HG02642 (cell line): Measurements from ENCODE around the gene DYDC1.
A peak's percentile ranks its signal among the peaks of the same experiment; 100 is the strongest.
"Not testable (repeated sequence)": the region's sequence is repeated elsewhere in the genome, so short reads cannot be mapped to it uniquely, and the experiment has no call there.

Source experiments
- ATAC-seq: cut with Tn5 transposase; IDR thresholded peaks from one replicate; pipeline ENCODE4 v1.9.1; 2021; ENCODE audit warnings: mild to moderate bottlenecking; ENCODE audit not compliant: unreplicated experiment, poor library complexity

Gene DYDC1

GRCh38 chr10:80356563-80356988 lies at the start of gene DYDC1, which contains the start of gene DYDC2:
Gene DYDC1 (minus strand): TSS chr10:80356755. CDS start chr10:80352601, 4,154 bp downstream.
Gene DYDC2 (plus strand): TSS chr10:80356781. CDS start chr10:80362444, 5,663 bp downstream.
- peak; percentile 88 for ATAC-seq

DNA sequence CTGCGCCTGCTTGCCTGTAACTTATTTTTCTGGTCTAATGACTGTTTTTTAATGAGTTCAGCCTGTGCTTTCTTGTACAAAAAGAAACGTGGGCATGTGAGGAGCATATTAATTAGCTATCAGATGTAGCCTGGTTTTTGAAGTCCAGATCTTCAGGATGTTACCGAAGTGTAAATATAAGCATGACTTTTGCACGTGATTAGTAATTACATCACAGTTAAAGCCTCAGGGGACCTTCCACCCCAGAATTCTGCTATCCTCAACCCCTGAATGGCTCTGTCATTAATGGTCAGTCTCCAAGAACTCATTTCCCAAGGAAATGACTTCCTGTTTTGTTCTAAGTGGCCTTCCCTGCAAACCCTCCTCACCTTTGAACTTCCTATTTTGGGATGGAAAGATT lies 49.6 kb upstream of the DYDC1 start:
- ATAC-seq: no peak

DNA sequence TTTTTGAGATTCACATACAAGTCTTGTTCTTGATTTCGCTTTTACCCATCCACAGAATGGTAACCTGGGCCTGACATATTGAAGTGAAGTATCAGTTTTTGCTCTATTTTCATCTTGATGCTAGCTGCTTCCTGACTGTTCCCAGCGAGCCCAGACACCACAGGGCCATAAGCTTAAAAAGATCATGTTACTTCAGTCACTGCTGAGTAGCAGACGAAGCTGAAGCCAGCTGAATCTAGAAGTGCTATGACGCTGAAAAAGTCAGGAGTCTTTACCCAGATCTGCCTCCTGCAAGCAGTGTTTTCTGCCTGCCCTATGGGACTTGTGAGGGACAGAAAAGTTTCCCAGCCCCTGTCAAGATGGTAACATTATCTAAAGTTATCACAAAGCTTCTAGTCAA lies 49.1 kb upstream of the DYDC1 start:
- no peak for ATAC-seq

DNA sequence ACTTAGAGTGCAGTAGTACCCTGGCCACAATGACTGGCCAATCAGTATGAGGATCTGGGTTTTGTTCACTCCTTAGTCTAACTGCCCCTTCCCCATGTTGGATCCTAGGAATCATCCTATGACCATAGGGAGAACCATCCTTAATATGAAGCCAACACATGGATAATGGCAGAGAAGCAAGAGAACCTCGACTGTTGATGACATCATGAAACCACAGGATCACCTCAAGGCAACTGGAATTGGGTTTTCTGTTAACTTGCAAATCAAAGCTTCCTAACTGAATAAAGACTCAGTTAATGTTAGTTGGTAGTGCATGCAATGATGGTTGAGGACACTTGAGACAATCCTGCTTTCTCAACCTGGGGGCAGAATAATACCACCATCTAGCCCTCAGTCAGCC lies 48.5 kb upstream of the DYDC1 start:
- no peak for ATAC-seq

GRCh38 chr10:80400136-80400804 lies 43.7 kb upstream of the DYDC1 start:
- ATAC-seq: no peak

- no peak for ATAC-seq
Measured at GRCh38 chr10:80397014-80397413, 40.5 kb upstream of the DYDC1 start.

DNA sequence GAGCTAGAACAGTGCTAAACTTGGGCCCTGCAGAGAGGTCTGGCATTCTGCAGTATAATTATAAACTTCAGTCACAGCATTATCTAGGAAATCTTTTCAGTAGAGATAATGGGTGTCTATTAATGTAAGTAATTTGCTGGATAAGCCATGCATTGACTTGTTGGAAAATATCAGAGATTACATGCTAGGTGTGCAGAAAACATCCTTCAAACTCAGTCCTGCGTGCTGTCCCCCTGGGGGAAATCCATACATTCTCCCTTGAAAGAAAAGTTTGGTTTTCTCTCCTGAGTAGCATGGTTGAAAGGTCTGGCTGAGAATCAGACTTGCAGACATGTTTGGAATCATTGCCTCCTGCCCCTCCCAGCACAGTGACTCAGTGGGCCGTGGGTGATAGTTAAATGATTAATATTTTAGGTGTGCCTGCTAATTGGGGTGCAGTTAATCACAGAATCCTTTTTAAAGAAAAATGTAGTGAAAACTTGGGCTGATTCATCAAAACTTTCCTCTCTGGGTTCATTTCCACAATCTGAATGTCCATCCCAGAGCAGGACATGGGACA lies 37.9 kb upstream of the DYDC1 start:
- no peak for ATAC-seq

GRCh38 chr10:80392250-80392649 lies 35.7 kb upstream of the DYDC1 start:
- no peak for ATAC-seq

GRCh38 chr10:80390740-80391139 lies 34.2 kb upstream of the DYDC1 start:
- ATAC-seq: no peak

GRCh38 chr10:80382989-80383388 lies 26.4 kb upstream of the DYDC1 start:
- peak; percentile 62 for ATAC-seq

GRCh38 chr10:80380185-80380584 lies 23.6 kb upstream of the DYDC1 start:
- ATAC-seq: no peak

DNA sequence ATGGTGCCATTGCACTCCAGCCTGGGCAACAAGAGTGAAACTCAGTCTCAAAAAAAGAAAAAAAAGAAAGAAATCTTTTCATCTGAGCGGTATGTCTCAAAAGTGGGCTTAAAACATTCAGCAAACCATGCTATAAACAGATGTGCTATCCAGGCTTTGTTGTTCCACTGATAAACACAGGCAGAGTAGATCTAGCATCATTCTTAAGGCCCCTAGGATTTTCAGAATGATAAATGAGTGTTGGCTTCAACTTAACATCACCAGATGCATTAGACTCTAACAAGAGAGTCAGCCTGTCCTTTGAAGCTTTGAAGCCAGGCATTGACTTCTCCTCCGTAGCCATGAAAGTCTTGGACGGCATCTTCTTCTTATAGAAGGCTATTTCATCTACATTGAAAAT lies 23.1 kb upstream of the DYDC1 start:
- ATAC-seq: no peak

GRCh38 chr10:80373502-80373901 lies 16.9 kb upstream of the DYDC1 start:
- ATAC-seq: no peak

DNA sequence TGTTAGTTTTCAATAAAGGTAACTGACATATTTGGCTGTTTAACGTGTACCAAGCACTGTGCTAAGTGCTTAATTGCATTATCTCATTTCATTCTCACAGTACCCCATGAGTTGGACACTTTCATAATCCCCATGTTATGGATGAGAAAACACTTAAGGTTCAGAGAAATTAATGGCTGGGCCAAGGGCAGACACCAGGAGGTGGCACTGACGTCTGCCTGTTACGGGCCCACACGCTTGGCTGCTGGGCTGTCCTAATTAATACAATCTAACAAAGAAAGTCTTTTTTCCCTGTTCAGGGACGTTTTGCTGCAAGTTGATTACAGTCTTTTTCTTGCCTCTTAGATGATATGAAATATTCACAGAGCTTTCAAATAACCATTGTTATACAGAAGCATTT lies 16.1 kb upstream of the DYDC1 start:
- ATAC-seq: no peak

DNA sequence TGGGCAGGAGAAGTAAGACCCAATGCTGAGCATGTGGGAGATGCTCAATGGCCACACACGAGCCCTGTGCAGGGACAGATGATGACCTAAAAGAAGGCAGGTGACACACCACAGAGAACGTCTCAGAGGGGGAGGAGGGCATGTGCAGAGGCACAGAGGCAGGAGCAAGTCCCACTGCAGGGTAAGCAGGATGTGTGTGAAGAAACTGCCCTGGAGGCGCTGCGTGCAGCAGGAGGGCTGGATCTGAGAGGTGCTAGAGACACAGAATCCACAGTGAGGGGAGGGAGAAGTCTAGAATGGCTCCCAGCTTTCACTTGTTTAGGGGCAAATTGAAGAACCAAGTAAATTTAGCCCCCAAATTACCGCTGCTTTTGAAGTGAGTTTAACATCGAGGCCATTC lies 14.9 kb upstream of the DYDC1 start:
- no peak for ATAC-seq

- no peak for ATAC-seq
Measured at GRCh38 chr10:80365510-80365909, 9.0 kb upstream of the DYDC1 start.

DNA sequence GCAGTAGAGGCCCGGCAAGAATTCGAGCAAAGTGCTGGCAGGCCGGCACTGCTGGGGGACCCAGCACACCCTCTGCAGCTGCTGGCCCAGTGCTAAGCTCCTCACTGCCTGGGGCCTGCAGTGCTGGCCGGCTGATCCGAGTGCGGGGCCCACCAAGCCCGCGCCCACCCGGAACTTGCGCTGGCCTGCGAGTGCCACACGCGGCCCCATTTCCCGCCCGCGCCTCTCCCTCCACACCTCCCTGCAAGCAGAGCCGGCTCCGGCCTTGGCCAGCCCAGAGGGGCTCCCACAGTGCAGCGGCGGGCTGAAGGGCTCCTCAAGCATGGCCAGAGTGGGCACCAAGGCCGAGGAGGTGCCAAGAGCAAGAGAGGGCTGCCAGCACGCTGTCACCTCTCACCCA lies 3.1 kb upstream of the DYDC1 start:
- ATAC-seq: no peak

- not testable (repeated sequence) for ATAC-seq
Measured at GRCh38 chr10:80358925-80359324, 2.4 kb upstream of the DYDC1 start.

- ATAC-seq: no peak
Measured at GRCh38 chr10:80357851-80358125, 1.2 kb upstream of the DYDC1 start.

DNA sequence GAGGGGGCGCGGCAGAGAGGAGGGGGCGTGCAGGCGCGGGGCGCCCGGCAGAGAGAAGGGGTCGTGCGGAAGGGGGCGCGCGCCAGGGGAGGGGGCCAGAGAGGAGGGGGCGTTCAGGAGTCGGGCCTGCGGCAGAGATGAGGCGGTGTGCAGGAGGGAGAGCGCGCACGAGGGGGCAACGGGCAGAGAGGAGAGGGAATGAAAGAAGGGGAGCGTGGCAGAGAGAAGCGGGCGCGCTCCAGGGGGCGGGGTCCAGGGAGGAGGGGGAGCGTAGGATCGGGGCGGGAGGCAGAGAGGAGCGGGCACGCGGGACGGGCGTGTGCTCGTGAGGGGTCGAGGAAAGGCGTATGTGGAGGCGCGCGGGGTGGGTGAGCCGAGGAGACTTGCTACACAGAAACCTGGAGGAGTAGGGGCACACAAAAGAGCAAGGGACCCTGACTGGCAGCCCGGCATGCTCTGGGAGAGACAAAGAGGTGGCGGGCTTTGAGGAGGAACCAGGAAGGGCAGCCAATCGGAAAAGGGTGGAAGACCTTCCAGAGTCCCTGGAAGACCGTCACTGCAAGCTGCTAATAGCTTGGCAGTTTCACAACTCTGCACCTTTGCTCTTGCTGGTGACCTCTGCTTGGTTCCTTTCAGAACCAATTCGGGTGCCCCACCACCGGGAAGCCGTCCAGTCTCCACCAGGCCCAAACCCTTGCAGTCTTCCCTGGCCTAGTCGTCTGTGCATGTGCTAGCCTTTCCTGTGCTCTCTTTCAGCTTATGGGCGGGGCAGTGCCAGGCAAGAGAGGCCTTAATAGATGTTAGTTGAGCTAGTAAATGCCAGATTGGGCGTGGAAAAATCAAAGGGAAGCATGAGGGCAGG lies 665 bp upstream of the DYDC1 start:
- ATAC-seq: no peak

DNA sequence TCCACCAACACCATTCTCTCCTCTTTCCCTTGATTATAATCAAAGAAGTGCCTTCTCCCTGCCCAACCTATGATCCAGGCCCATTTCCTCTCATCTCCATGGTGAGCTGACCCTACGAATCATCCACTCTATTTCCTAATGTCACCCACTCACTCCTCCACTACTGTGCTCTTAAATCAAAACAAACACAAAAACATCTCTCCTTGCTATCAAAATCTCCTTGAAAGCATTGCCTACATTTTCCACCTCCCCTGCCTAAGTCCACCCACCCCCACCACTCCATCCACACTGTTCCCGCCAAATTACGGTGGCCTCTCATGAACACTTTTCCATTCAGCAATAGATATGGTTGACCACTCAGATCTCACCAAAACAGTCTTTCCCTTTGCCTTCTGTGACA lies 5.3 kb downstream of the DYDC1 start:
- no peak for ATAC-seq

GRCh38 chr10:80350251-80350650 lies 6.3 kb downstream of the DYDC1 start:
- no peak for ATAC-seq
